Neutrophil (primary cell): ENCODE data around the gene DCAF12.

Experiments used
- H3K27ac ChIP-seq: fragments of 200-600 bp; sonication (generic); 2 replicates; pipeline ENCODE4 v1.5.1; 2016; ENCODE audit warnings: mild to moderate bottlenecking, moderate library complexity
- H3K27me3 ChIP-seq: fragments of 200-600 bp; sonication (generic); 2 replicates; pipeline ENCODE4 v1.6.0; 2016; ENCODE audit warnings: mild to moderate bottlenecking
- H3K36me3 ChIP-seq: fragments of 200-600 bp; sonication (generic); 2 replicates; pipeline ENCODE4 v1.5.1; 2017
- H3K4me1 ChIP-seq, 2 experiments: fragments of 200-600 bp in 1 of 2; sonication (generic) in 1 of 2; 1 replicate in 1 of 2; 2 replicates in 1 of 2; pipeline versions ENCODE4 v1.5.1 to v1.6.1; 2013 to 2016; ENCODE audit warnings: low read depth in 1 of 2, low read length in 1 of 2, mild to moderate bottlenecking in 1 of 2, moderate library complexity in 1 of 2; ENCODE audit not compliant: control insufficient read depth in 1 of 2, insufficient read depth in 1 of 2
- H3K4me3 ChIP-seq, 2 experiments: fragments of 200-600 bp in 1 of 2; sonication (generic) in 1 of 2; 1 replicate in 1 of 2; 2 replicates in 1 of 2; pipeline ENCODE4 v1.5.1; 2013 to 2016; ENCODE audit warnings: low read depth in 1 of 2, low read length in 1 of 2, mild to moderate bottlenecking in 1 of 2, moderate library complexity in 1 of 2
- H3K9me3 ChIP-seq: fragments of 200-600 bp; sonication (generic); 2 replicates; pipeline ENCODE4 v1.5.1; 2016
- TF ChIP-seq, protein P1 (sequence below): fragments of 200-600 bp; sonication (generic); IDR thresholded peaks from 2 replicates; pipeline ENCODE4 v1.5.1; 2016; ENCODE audit warnings: antibody characterized with exemption

The DCAF12 gene

DNA sequence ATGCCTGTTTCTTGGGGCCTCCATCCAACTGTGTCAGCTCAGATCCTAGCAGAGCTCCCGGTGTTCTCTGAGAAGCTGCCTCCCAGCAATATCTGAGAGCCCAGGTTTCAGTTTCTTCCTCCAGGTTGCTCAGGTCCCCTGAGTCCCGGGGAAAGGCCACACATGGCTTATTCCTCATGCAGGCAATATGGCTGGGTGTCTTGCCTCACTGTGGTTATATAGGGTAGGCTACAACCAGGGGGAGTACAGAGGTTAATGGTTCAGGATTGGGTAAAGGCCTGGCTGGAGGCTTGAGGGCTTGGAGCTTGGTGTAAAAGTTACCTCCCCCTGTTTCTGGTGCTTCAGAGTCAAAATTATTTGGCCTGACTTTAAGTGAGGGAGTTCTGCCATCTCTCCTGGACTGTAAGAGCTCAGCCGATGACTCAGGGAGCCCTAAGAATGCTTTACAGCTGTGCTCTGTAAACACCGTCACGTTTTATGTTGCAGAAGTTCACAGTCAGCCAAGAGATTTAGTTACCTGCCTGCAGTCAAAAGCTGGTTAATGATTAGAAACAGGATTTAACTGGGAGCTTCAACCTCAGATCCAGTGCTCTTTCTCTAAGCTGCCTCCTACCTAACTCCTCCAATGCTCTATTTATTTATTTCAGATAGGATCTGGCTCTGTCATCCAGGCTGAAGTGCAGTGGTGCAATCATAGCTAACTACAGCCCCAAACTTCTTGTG lies 53.5 kb downstream of the DCAF12 start:
- no peaks in the 10 kb centered on the region for H3K4me1 ChIP-seq
- no peak overlapping the region for H3K4me3 ChIP-seq
- TF ChIP-seq, protein P1, sequence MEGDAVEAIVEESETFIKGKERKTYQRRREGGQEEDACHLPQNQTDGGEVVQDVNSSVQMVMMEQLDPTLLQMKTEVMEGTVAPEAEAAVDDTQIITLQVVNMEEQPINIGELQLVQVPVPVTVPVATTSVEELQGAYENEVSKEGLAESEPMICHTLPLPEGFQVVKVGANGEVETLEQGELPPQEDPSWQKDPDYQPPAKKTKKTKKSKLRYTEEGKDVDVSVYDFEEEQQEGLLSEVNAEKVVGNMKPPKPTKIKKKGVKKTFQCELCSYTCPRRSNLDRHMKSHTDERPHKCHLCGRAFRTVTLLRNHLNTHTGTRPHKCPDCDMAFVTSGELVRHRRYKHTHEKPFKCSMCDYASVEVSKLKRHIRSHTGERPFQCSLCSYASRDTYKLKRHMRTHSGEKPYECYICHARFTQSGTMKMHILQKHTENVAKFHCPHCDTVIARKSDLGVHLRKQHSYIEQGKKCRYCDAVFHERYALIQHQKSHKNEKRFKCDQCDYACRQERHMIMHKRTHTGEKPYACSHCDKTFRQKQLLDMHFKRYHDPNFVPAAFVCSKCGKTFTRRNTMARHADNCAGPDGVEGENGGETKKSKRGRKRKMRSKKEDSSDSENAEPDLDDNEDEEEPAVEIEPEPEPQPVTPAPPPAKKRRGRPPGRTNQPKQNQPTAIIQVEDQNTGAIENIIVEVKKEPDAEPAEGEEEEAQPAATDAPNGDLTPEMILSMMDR = no peak
- H3K36me3 ChIP-seq = no peaks in the 10 kb centered on the region
- H3K27ac ChIP-seq = no peak overlapping the region
- H3K27me3 ChIP-seq = no peaks in the 10 kb centered on the region
- H3K9me3 ChIP-seq = no peaks in the 10 kb centered on the region

DNA sequence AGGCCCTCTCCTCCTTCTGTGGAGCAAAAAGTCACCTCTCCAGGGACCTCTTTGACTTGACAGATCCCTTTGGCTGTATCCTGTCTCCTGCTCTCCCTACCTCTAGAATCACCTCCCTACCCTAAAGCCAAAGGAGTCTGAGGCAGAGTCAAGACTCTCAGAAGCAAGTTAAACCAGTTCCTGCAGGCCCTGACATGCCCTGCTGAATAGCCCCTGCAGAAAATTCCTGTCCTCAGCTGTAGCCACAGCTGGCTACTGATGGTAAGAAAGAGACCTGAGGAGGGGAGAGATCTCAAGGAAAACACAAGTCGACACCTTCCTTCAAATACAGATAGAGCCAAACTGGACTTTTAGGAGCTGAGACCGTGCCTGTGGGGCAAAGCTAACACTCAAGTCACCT lies 54.1 kb downstream of the DCAF12 start:
- Histone ChIP-seq H3K36me3 (no peaks in the 10 kb centered on the region), H3K27me3 (no peaks in the 10 kb centered on the region), H3K9me3 (no peaks in the 10 kb centered on the region), H3K4me1 (no peaks in the 10 kb centered on the region), H3K4me3 (no peak overlapping the region), H3K27ac (no peak overlapping the region)
- TF ChIP-seq, protein P1 = no peak

DNA sequence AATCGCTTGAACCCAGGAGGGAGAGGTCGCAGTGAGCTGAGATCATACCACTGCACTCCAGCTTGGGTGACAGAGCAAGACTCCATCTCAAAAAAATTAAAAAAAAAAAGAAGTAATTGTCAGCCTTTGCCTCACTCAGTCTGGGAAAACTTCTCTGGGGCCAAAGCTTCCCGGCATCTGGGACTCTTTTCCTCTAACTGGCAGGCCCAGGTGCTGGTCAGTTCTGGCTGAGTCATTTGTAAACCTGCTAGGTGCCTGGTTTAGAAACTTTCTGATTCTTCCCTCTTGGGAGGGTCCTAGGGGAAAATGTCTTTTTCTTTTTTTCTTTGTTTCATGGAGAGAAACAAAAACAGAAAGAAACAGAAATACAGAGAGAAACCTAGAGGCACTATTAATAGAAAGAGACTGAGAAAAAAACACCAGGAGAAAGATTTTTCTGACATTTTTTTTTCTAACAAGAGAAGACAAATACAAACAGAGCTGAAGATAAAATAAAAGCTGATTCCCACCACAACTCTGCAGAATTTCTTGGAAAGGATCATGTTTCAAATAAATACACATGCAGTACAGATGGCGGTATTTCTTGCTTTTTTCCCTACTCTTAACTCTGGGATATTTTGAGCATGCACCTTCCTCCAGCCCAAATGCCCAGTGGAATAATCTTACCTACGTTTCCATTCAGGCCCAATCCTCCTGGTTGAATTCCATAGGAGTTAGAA lies 55.7 kb downstream of the DCAF12 start:
- TF ChIP-seq, protein P1 = no peak
- Histone ChIP-seq H3K4me3 (no peak overlapping the region), H3K27ac (no peak overlapping the region)

DNA sequence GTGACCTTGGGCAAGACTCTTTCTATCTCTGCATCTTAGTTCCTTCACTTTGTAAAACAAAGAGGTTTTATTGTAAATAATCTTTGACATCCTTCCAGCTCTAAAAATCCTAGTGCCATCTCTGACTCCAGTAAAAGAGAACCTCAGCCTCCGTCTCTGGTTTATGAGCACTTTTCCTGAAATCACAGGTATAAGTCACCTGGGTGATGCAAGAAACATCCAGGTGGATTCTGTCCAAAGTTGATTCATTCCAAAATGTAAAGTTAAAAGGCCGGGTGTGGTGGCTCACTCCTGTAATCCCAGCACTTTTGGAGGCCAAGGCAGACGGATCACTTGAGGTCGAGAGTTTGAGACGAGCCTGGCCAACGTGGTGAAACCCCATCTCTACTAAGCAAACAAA lies 56.7 kb downstream of the DCAF12 start:
- TF ChIP-seq, protein P1 = no peak
- no peaks in the 10 kb centered on the region for H3K27me3 ChIP-seq
- no peaks in the 10 kb centered on the region for H3K36me3 ChIP-seq
- no peak overlapping the region for H3K27ac ChIP-seq
- no peaks in the 10 kb centered on the region for H3K9me3 ChIP-seq
- H3K4me3 ChIP-seq = no peak overlapping the region
- no peaks in the 10 kb centered on the region for H3K4me1 ChIP-seq

More for the DNA sequence above, 55.7 kb downstream of the DCAF12 start:
- H3K36me3 ChIP-seq = no peaks in the 10 kb centered on the region
- no peaks in the 10 kb centered on the region for H3K9me3 ChIP-seq
- H3K27me3 ChIP-seq = no peaks in the 10 kb centered on the region
- H3K4me1 ChIP-seq = no peaks in the 10 kb centered on the region

DNA sequence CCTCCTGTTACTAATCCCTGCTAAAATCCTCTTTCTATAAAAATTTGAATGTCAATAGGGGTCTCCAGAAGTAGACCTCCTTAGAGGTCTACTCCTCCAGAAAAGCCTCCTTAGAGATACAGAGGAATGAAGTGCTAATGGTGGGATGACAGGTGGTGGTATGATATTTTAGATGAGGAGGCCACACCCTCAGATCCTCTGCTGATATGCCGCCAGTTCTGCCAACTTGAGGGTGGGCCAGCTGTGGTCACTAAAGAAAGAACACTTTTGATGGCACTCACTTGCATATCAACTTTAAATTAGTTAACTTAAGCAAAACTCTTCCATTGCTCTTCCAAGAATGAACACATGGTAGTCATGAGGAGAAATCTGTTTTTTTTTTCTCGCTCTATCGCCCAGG lies 61.0 kb downstream of the DCAF12 start:
- no peak overlapping the region for H3K27ac ChIP-seq
- no peaks in the 10 kb centered on the region for H3K4me1 ChIP-seq
- no peaks in the 10 kb centered on the region for H3K9me3 ChIP-seq
- no peaks in the 10 kb centered on the region for H3K36me3 ChIP-seq
- H3K27me3 ChIP-seq = no peaks in the 10 kb centered on the region
- H3K4me3 ChIP-seq = no peak overlapping the region
- TF ChIP-seq, protein P1 = no peak
